Measurements from ENCODE around the gene XKR3. TPM values are rescaled to one million over a fixed set of nuclear protein-coding genes. Genes with fewer than 3 reads are reported as not detected.
A peak's percentile ranks its signal among the peaks of the same experiment; 100 is the strongest.
"Not testable (repeated sequence)": the region's sequence is repeated elsewhere in the genome, so short reads cannot be mapped to it uniquely, and the experiment has no call there.

The XKR3 gene
- total RNA-seq, 1 donor from 2014 or later = not detected

GRCh38 chr22:16776080-16776479 lies 49.1 kb downstream of the XKR3 start:
- H3K4me3 Mint-ChIP-seq (ENCODE audit: unreplicated experiment) = no peak overlapping the region

GRCh38 chr22:16774911-16775500 lies 50.2 kb downstream of the XKR3 start:
- H3K9me3 Mint-ChIP-seq (ENCODE audit: unreplicated experiment) = peaks cover 14% of the 10 kb centered on the region
- TF ChIP-seq CTCF (IDR thresholded peaks at IDR 0.05; ENCODE audit: unreplicated experiment) = no peak
- H3K27me3 Mint-ChIP-seq (ENCODE audit: unreplicated experiment) = peaks cover 1% of the 10 kb centered on the region
- peaks cover 18% of the 10 kb centered on the region for H3K4me1 Mint-ChIP-seq (ENCODE audit: unreplicated experiment)
- H3K4me3 Mint-ChIP-seq (ENCODE audit: unreplicated experiment) = no peak overlapping the region
- H3K27ac Mint-ChIP-seq (ENCODE audit: unreplicated experiment) = peak overlapping the region; percentile 80
- H3K36me3 Mint-ChIP-seq (ENCODE audit: low read depth, unreplicated experiment) = no peaks in the 10 kb centered on the region
- DNase-seq (ENCODE audit: low spot score) = no peak

More at GRCh38 chr22:16776080-16776479, 49.1 kb downstream of the XKR3 start:
- TF ChIP-seq CTCF (IDR thresholded peaks at IDR 0.05; ENCODE audit: unreplicated experiment) = no peak
- Mint-ChIP-seq H3K27ac (ENCODE audit: unreplicated experiment) (no peak overlapping the region), H3K4me1 (ENCODE audit: unreplicated experiment) (peaks cover 18% of the 10 kb centered on the region), H3K9me3 (ENCODE audit: unreplicated experiment) (peaks cover 14% of the 10 kb centered on the region), H3K36me3 (ENCODE audit: low read depth, unreplicated experiment) (no peaks in the 10 kb centered on the region), H3K27me3 (ENCODE audit: unreplicated experiment) (peaks cover 1% of the 10 kb centered on the region)
- DNase-seq (ENCODE audit: low spot score) = no peak

- DNase-seq (ENCODE audit: low spot score); H3K4me1 Mint-ChIP-seq (ENCODE audit: unreplicated experiment); H3K27ac Mint-ChIP-seq (ENCODE audit: unreplicated experiment); H3K27me3 Mint-ChIP-seq (ENCODE audit: unreplicated experiment); H3K36me3 Mint-ChIP-seq (ENCODE audit: low read depth, unreplicated experiment); H3K4me3 Mint-ChIP-seq (ENCODE audit: unreplicated experiment): not testable (repeated sequence)
- peaks cover 16% of the 10 kb centered on the region for H3K9me3 Mint-ChIP-seq (ENCODE audit: unreplicated experiment)
Measured at GRCh38 chr22:16771569-16771968, 53.6 kb downstream of the XKR3 start.

- DNase-seq (ENCODE audit: low spot score); H3K4me3 Mint-ChIP-seq (ENCODE audit: unreplicated experiment); H3K27me3 Mint-ChIP-seq (ENCODE audit: unreplicated experiment); H3K36me3 Mint-ChIP-seq (ENCODE audit: low read depth, unreplicated experiment); H3K4me1 Mint-ChIP-seq (ENCODE audit: unreplicated experiment); H3K27ac Mint-ChIP-seq (ENCODE audit: unreplicated experiment): not testable (repeated sequence)
- H3K9me3 Mint-ChIP-seq (ENCODE audit: unreplicated experiment) = peaks cover 21% of the 10 kb centered on the region
Measured at GRCh38 chr22:16767927-16768326, 57.3 kb downstream of the XKR3 start.

GRCh38 chr22:16762224-16762623 lies 63.0 kb downstream of the XKR3 start:
- peaks cover 43% of the 10 kb centered on the region for H3K9me3 Mint-ChIP-seq (ENCODE audit: unreplicated experiment)
- not testable (repeated sequence) for H3K4me3 Mint-ChIP-seq (ENCODE audit: unreplicated experiment); H3K27ac Mint-ChIP-seq (ENCODE audit: unreplicated experiment); H3K36me3 Mint-ChIP-seq (ENCODE audit: low read depth, unreplicated experiment); H3K27me3 Mint-ChIP-seq (ENCODE audit: unreplicated experiment); DNase-seq (ENCODE audit: low spot score); H3K4me1 Mint-ChIP-seq (ENCODE audit: unreplicated experiment)

GRCh38 chr22:16760416-16760815 lies 64.8 kb downstream of the XKR3 start:
- H3K27me3 Mint-ChIP-seq (ENCODE audit: unreplicated experiment); H3K27ac Mint-ChIP-seq (ENCODE audit: unreplicated experiment); H3K4me1 Mint-ChIP-seq (ENCODE audit: unreplicated experiment); H3K36me3 Mint-ChIP-seq (ENCODE audit: low read depth, unreplicated experiment); H3K4me3 Mint-ChIP-seq (ENCODE audit: unreplicated experiment); DNase-seq (ENCODE audit: low spot score): not testable (repeated sequence)
- peaks cover 34% of the 10 kb centered on the region for H3K9me3 Mint-ChIP-seq (ENCODE audit: unreplicated experiment)

GRCh38 chr22:16749282-16749681 lies 75.9 kb downstream of the XKR3 start:
- H3K27ac Mint-ChIP-seq (ENCODE audit: unreplicated experiment); H3K4me1 Mint-ChIP-seq (ENCODE audit: unreplicated experiment); H3K36me3 Mint-ChIP-seq (ENCODE audit: low read depth, unreplicated experiment); H3K4me3 Mint-ChIP-seq (ENCODE audit: unreplicated experiment); DNase-seq (ENCODE audit: low spot score): not testable (repeated sequence)
- H3K27me3 Mint-ChIP-seq (ENCODE audit: unreplicated experiment) = peaks cover 13% of the 10 kb centered on the region
- H3K9me3 Mint-ChIP-seq (ENCODE audit: unreplicated experiment) = peaks cover 28% of the 10 kb centered on the region

- not testable (repeated sequence) for H3K4me1 Mint-ChIP-seq (ENCODE audit: unreplicated experiment); DNase-seq (ENCODE audit: low spot score); H3K27ac Mint-ChIP-seq (ENCODE audit: unreplicated experiment); H3K4me3 Mint-ChIP-seq (ENCODE audit: unreplicated experiment); H3K36me3 Mint-ChIP-seq (ENCODE audit: low read depth, unreplicated experiment)
- H3K9me3 Mint-ChIP-seq (ENCODE audit: unreplicated experiment) = peaks cover 28% of the 10 kb centered on the region
- peaks cover 13% of the 10 kb centered on the region for H3K27me3 Mint-ChIP-seq (ENCODE audit: unreplicated experiment)
Measured at GRCh38 chr22:16748160-16748929, 76.9 kb downstream of the XKR3 start.

GRCh38 chr22:16747266-16748159 lies 77.7 kb downstream of the XKR3 start:
- Mint-ChIP-seq H3K27me3 (ENCODE audit: unreplicated experiment) (peaks cover 13% of the 10 kb centered on the region), H3K9me3 (ENCODE audit: unreplicated experiment) (peaks cover 23% of the 10 kb centered on the region), H3K4me3 (ENCODE audit: unreplicated experiment) (peak overlapping the region; percentile 68)
- not testable (repeated sequence) for H3K36me3 Mint-ChIP-seq (ENCODE audit: low read depth, unreplicated experiment); DNase-seq (ENCODE audit: low spot score); H3K4me1 Mint-ChIP-seq (ENCODE audit: unreplicated experiment); H3K27ac Mint-ChIP-seq (ENCODE audit: unreplicated experiment)

Data from endothelial cell (in vitro differentiated cells).